Measurements from ENCODE around the gene WIPF2.

Gene WIPF2

DNA sequence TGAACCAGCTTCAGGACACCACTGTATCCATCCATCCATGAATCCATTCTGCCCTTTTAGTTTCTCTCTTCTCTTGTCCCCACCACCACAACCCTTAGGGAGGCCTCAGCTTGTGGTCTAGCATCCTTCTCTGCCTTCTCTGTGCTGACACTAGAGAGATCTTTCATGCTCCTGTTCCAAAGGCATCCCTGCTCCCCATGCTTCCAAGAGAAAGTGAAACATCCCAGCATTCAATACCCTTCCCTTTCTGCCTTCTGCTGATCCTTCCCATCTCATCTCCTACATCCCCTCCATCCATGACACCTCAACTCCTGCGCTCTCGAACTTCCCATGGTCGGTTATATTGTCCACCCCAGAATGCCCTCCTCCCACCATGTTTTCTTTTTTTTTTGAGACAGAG, 31.9 kb upstream of the WIPF2 start:
- no peak for DNase-seq
- Histone ChIP-seq H3K36me3 (replicated peaks) (peaks cover 2% of the 10 kb centered on the region), H3K4me3 (ENCODE audit: low read depth, low read length) (no peak overlapping the region), H3K27ac (no peak overlapping the region), H3K27me3 (replicated peaks) (no peaks in the 10 kb centered on the region)
- in situ Hi-C loops (cut with HindIII; ENCODE audit: low pct_ligation_motif_present, low sequenced_read_pairs) = loop anchor here (25.0 kb wide), 1 partner anchor 100 kb away; the partner anchor contains the start of gene CDC6
- TF ChIP-seq, protein P1, sequence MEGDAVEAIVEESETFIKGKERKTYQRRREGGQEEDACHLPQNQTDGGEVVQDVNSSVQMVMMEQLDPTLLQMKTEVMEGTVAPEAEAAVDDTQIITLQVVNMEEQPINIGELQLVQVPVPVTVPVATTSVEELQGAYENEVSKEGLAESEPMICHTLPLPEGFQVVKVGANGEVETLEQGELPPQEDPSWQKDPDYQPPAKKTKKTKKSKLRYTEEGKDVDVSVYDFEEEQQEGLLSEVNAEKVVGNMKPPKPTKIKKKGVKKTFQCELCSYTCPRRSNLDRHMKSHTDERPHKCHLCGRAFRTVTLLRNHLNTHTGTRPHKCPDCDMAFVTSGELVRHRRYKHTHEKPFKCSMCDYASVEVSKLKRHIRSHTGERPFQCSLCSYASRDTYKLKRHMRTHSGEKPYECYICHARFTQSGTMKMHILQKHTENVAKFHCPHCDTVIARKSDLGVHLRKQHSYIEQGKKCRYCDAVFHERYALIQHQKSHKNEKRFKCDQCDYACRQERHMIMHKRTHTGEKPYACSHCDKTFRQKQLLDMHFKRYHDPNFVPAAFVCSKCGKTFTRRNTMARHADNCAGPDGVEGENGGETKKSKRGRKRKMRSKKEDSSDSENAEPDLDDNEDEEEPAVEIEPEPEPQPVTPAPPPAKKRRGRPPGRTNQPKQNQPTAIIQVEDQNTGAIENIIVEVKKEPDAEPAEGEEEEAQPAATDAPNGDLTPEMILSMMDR (IDR thresholded peaks at IDR 0.05; ENCODE audit: low read depth, low read length, missing control alignments) = no peak

DNA sequence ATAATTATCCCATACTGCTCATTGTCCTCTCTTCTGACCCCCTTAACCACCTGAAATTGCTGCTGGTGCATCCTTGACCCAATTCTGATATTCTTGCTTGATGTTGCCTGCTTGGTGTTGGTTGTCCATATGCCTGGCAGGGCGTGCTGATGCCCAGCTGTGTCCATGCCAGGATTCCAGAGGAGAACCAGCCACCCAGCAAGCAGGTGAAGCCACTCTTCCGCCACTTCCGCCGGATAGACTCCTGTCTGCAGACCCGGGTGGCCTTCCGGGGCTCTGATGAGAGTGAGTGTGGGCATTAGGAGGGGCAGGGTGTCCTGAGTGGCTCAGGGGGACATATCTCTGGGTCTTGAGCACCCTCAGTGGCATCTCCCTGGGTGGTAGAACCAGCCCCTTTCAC, 30.4 kb upstream of the WIPF2 start:
- no peaks in the 10 kb centered on the region for H3K27me3 ChIP-seq (replicated peaks)
- peaks cover 2% of the 10 kb centered on the region for H3K36me3 ChIP-seq (replicated peaks)
- no peak for DNase-seq
- no peak overlapping the region for H3K4me3 ChIP-seq (ENCODE audit: low read depth, low read length)
- no peak overlapping the region for H3K27ac ChIP-seq
- in situ Hi-C loops (cut with HindIII; ENCODE audit: low pct_ligation_motif_present, low sequenced_read_pairs) = loop anchor here (25.0 kb wide), 1 partner anchor 99 kb away; the partner anchor contains the start of gene CDC6
- TF ChIP-seq, protein P1 (IDR thresholded peaks at IDR 0.05; ENCODE audit: low read depth, low read length, missing control alignments) = no peak

DNA sequence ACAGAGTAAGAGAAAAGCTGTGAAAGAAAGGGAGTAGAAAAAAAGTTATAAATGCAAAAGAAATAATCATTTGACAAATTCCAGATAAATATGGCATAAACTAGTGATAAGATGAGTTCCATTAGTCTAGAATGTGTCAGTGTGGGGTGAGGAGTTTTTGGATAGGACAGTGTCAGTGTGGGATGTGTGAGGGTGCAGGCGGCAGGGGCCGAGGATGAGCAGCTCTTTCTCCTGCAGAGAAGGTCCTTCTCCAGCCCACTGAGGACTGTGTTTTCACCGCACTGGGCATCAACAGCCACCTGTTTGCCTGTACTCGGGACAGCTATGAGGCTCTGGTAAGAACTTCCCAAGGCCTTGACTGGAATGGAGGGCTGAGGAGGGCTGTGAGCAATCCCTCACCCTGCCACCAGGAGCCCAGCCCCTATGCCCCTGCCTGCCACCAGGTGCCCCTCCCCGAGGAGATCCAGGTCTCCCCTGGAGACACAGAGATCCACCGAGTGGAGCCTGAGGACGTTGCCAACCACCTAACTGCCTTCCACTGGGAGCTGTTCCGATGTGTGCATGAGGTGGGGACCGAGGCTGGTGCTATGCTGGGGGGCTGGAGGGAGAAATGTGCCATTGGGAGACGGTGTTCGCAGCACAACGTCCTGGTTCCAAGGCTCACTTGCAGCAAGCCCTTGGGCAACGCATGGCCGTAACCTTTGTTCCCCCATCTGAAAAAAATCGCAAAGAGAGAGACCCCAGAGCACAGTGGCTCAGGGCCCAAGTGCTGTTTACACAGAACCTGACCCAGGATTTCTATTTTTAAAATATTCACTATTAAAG, 28.7 kb upstream of the WIPF2 start:
- no peak for DNase-seq
- in situ Hi-C loops (cut with HindIII; ENCODE audit: low pct_ligation_motif_present, low sequenced_read_pairs) = loop anchor here (25.0 kb wide), 1 partner anchor 97 kb away; the partner anchor contains the start of gene CDC6
- Histone ChIP-seq H3K4me3 (ENCODE audit: low read depth, low read length) (no peak overlapping the region), H3K36me3 (replicated peaks) (peaks cover 2% of the 10 kb centered on the region), H3K27me3 (replicated peaks) (no peaks in the 10 kb centered on the region), H3K27ac (no peak overlapping the region)
- TF ChIP-seq, protein P1 (IDR thresholded peaks at IDR 0.05; ENCODE audit: low read depth, low read length, missing control alignments) = peak; percentile 79

DNA sequence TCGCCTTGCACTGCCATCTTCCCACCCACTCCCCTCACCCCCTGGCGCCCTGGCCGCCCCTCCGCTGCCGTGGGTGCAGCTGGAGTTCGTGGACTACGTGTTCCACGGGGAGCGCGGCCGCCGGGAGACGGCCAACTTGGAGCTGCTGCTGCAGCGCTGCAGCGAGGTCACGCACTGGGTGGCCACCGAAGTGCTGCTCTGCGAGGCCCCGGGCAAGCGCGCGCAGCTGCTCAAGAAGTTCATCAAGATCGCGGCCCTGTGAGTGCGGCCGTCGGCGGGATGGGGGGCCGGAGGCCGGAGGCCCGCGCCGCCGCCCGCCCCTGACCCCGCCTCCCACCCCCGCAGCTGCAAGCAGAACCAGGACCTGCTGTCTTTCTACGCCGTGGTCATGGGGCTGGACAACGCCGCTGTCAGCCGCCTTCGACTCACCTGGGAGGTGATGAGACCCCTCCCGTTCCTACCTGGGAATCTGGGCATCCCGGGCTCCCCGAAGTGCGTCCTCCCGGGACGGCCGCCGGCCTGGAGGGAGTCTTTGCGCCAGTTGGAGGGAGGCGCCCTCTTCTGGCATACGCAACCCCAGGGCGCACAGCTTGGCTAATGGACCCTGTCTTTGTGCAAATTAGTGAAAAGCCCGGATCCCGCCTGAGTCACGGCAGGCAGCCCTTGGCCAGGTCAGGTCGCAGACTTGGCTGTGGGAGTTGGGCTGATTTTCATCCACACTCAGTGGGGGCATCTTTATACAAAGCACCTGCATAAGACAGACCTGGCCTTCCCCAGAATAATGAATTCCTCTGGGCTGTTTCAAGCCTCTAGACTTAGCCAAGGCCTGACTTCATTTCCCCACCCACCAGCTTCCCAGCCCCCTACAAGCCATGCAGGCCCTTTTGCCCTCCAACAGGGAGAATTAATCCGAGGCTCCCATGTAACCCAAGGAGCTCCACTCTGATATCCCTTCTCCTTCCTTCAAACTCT, 27.6 kb upstream of the WIPF2 start:
- Histone ChIP-seq H3K27ac (no peak overlapping the region), H3K27me3 (replicated peaks) (no peaks in the 10 kb centered on the region), H3K36me3 (replicated peaks) (peaks cover 2% of the 10 kb centered on the region), H3K4me3 (ENCODE audit: low read depth, low read length) (peak overlapping the region; percentile 57)
- peak; percentile 68 for DNase-seq
- in situ Hi-C loops (cut with HindIII; ENCODE audit: low pct_ligation_motif_present, low sequenced_read_pairs) = loop anchor here (25.0 kb wide), 1 partner anchor 96 kb away; the partner anchor contains the start of gene CDC6
- TF ChIP-seq, protein P1 (IDR thresholded peaks at IDR 0.05; ENCODE audit: low read depth, low read length, missing control alignments) = peak; percentile 90

DNA sequence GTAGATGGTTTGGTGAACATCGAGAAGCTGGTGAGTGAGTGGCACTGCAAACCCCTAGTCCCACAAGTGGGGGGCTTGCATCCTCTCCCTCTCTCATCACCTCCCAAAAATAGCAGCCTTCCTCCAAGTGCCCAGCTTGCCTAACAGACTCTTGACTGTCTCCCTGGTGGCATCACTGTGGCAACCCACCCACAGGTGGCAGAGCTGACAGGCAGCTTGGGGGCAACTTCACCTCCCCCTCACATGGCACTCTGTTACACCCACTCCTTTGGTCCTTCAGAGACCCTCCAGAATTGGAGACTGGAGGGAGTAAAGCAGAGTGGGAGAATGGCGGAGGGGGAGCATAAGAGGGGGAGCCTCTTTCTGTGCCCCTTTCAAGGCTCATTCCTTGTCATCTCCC, 26.1 kb upstream of the WIPF2 start:
- Histone ChIP-seq H3K27me3 (replicated peaks) (no peaks in the 10 kb centered on the region), H3K4me3 (ENCODE audit: low read depth, low read length) (no peak overlapping the region), H3K36me3 (replicated peaks) (peaks cover 2% of the 10 kb centered on the region), H3K27ac (no peak overlapping the region)
- DNase-seq = no peak
- TF ChIP-seq, protein P1 (IDR thresholded peaks at IDR 0.05; ENCODE audit: low read depth, low read length, missing control alignments) = no peak
- in situ Hi-C loops (cut with HindIII; ENCODE audit: low pct_ligation_motif_present, low sequenced_read_pairs) = loop anchor here (25.0 kb wide), 1 partner anchor 94 kb away; the partner anchor contains the start of gene CDC6
